8988T (cell line): ENCODE data around the gene HOXB7.

Source experiments
- DNase-seq: peaks from one replicate; pipeline ENCODE4 v3.0.0; 2011

The HOXB7 gene

DNA sequence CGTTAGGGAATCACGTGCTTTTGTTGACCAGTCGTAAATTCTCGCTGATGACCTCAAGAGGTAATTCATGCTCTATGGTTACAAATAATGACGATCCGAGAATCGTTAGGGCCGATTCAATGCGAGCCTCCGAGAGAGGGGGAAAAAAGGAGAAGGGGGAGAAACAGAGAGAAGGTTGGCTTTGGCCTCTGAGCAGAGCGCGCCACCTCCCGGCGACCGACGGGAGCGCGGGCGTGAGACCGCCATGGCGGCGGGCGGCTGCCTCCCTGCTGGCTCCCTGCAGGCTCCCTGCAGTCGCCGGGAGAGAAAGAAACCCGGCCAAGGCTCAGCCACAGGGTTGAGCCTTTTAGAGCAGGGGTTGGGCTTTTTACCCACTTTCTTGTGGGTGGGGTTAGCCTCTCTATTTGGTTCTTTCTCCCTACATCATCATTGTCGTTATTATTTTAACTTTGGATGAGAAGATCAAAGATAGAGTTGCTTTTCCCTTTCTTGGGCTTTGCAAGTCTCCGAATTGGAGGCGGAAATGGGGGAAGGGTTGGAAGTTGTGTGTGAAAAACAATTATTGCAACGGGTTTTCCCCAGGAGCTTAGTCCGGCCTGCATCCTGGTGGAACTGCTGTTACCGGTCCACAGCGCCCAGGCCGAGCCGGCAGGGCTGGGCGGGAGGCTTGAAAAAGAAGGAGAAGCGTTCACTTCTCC lies 16.8 kb downstream of the HOXB7 start:
- DNase-seq: peak; percentile 100

DNA sequence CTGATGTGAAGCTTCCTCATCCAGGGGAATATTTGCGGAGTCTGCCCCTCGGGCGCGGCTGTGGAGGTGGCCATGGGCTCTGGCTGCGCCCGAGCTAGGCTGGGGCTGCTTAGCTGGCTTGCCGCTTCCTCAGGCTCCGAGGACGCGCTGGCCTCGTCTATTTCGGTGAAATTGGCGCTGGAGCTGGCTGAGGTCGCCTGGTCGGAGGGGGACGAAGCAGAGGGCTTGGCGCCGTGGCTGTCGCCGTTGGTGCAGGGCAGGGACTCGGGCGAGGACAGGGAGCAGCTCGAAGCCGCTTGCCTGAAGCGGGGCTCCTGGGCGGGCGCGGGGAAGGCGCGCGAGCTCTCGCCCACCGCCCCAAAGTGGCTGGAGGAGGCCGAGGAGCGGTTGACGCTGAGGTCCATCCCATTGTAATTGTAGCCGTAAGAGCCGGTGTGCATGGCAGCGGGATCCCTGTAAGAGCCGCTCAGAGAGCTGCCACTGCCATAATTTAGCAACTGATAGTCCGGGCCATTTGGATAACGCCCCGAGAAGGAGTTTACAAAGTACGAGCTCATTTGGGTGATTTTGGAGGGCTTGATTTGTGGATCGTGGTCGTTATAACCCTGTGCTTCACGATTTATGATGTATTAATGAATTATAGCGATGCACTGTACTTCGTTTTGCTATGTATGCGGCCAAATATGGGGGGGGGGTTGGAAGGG lies 17.5 kb downstream of the HOXB7 start, which contains the start of gene HOXB5:
Gene HOXB5, minus strand, starts transcription at position 654 of the 704 bp plus-strand sequence. Its CDS starts 97 bp downstream, at position 557.
- no peak for DNase-seq

DNA sequence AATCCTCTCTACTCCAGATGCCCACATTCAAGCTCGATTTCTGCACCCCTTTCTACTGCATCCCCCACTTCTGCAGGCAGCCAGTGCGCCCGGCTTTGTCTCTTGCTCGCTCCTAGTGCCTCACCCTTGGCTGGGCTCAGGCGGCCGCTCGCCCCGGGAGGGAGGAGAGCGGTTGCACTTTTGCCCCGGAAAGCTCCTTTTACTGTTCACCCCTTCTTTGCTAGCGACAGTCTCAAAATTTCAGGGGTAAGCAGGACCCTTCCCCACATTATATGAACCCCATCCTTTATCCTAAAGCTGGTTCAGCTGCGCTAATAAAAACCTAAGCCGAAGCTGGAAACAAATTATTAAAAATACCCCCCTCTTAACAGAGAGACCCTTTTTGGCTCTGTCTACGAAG lies 18.2 kb downstream of the HOXB7 start:
- DNase-seq: no peak

DNA sequence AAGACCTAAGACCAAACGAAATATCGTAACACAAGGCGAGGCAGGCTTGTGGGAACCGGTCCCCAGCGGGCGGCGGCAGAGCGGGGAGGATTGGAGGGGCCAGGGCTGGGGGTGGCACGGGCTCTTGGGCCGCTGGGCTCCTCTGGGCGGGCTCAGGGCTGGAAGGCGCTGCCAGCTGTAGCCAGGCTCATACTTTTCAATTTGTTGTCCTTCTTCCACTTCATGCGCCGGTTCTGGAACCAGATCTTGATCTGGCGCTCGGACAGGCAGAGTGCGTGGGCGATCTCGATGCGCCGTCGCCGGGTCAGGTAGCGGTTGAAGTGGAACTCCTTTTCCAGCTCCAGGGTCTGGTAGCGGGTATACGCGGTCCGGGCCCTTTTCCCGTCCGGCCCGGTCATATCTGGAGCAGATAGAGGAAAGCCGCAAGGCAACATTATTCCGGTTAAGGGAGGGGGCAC lies 18.7 kb downstream of the HOXB7 start:
- no peak for DNase-seq

DNA sequence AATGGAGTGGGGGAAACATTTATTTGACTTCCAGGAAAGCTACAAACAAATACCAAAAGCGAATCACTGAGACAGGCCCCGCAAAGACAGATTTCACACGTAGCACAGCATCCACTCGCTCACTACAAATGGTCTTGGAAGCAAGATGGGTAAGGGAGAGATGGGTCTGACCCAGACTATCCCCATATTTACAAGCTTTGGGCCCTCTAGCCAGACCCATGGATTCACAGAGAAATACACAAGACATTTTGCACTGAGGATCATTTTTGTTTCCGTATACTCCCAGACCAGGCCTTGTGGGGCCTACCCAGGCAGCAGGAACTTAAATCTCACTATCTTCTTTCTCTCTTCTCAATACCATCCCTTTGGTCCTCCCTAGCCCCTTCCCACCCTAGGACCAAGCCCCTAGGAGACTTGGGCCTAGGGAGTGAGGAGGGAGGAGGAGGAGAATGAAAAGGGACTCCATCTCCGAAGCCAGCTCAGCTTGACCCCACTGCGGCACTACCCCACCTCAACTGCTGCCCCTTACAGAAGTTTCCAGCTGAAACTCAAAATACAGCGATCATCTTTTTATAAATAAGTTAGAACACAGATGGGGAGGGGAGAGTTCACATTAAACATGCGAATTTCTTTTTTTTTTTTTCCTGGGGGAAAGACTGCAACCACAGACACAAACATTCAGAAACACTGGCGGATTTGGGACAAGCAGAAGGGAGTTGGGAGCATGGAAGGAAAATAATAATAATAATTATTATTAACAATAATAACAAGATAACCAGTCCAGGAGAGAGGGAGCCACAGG lies 19.4 kb downstream of the HOXB7 start:
- no peak for DNase-seq

DNA sequence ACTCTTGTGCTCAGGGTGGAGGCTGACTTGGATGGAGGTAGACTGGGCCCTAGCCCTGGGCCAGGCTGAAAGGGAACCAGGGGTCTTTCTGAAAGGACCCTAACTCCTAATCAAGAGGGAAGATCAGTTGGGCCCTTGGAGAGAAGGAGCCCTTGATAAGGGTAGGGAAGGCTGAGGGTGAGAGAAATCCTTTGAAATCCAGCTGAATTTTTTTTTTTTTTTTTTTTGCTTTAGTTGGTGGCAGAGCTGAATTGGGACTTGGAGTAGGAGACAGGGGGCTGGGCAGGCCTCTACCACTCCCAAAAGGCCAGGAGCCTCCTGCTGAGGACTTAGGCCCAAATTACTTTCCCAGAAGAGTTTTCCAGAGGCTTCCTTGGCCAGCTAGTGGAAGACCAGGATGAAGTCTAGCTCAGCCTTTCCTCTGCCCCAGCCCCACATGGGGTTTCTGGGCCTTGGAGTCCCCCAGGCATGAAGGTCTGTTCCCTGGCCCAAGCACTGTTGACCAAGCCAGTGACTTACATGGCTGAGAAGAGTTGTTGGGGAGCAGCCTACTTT lies 20.1 kb downstream of the HOXB7 start:
- no peak for DNase-seq

DNA sequence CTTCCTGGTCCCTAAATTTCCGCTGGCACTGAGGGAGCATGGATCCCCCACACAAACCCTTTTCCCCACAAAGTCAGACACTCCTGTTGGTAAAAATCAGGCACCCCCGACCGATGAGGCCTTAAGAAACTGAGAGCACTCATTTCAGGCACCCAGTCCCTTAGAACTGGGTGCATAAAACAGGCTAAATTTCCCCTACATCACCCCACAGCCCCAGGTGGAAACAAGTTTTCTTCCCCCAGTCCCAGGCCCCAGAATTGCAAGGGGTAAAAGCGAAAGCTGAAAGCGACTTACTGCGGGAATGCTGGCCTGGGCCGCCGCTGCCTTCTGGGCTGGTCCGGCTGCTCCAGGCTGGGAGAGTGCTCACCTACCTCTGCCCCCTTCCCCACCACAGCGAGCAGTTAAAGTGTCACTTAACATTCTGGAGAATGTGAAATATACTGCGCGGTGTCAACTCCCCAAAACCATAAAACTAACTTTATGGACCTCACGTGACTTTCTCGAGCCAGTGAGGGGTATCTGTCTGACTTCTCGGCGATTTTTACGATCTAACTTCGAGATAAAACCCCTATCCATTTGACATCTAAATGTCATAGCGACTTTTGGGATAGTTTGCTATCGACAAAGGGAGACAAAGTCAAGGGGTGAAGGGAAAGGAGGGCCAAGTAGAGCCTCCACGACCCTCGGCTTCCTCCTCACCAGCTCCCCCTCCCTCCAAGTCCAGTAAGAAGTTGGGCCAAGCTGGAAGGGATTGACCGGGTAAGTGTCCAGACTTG lies 20.8 kb downstream of the HOXB7 start, which contains the start of gene HOXB3:
Gene HOXB3, minus strand, starts transcription at position 411 of the 776 bp plus-strand sequence. CDS start 37,767 bp downstream, outside the sequence.
- DNase-seq: no peak

DNA sequence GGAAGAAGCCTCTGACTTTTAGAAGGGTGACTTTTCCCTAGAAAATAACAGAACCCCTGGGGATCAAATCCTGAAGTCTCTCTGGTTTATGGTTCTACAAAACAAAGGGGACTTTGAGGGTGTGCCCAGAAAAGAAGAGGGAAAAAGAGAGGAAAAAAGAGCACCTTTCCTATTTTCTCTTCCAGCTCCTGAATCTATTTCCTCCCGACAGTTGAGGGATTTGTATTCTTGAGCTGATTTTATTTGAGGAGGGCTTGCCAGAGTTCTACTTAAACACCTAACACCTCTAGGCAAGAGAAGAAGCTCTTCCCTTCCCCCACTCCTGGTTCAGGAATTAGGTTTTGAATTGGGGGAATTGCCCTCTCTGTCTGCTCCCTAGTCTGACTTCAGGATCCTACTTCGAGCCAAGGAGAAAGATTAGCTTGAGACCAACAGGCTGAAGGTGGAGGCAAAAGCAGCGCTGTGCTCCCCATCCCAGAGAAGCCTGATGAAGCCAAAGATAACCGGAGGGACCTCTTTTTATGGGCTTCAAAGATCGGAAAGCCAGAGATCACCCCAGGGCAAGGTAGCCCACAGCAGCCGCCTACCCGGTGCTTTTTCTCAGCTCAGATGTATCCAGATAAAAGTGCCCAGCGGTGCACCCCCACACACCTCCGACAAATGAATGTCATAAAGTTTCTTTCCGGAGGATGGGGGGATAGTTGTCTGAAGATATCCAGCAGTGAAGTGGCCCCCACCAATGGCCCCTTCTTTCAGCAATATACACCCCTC lies 21.6 kb downstream of the HOXB7 start:
- no peak for DNase-seq

DNA sequence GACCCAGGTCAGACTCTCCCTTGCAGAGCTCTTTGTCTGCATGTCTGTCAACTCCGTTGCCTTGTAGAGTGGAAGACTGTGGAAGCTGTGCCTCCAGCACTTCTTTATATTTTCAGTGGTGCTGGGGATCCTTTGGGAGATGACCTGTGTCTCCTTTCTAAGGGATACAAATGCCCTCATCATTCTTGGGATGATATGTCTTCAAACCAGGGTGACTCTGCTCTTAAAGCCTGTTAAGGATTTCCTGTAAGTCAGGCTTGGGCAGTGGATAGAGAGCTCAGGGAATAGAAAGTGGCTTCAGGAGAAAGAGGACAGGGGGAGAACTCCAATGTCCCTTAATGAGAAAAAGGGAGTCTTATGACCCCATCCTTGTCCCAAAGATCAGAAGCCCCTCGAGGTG lies 22.3 kb downstream of the HOXB7 start:
- no peak for DNase-seq

DNA sequence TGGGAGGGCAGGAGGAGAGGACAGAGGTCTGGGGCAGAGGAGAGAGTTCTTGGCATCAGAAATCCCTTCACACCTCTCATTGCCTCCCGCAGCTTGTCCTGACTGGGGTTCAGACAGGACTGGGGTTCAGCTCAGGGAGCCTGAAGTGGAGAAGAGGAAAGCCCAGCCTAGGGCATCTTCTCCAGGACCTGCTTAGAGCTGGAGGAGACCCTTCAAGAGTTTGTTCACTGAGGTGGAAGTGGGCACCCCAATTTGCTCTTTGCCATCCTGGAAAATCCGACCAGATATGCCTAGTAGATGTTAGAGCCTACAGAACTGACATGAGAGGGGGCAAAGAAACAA lies 22.8 kb downstream of the HOXB7 start:
- DNase-seq: no peak

DNA sequence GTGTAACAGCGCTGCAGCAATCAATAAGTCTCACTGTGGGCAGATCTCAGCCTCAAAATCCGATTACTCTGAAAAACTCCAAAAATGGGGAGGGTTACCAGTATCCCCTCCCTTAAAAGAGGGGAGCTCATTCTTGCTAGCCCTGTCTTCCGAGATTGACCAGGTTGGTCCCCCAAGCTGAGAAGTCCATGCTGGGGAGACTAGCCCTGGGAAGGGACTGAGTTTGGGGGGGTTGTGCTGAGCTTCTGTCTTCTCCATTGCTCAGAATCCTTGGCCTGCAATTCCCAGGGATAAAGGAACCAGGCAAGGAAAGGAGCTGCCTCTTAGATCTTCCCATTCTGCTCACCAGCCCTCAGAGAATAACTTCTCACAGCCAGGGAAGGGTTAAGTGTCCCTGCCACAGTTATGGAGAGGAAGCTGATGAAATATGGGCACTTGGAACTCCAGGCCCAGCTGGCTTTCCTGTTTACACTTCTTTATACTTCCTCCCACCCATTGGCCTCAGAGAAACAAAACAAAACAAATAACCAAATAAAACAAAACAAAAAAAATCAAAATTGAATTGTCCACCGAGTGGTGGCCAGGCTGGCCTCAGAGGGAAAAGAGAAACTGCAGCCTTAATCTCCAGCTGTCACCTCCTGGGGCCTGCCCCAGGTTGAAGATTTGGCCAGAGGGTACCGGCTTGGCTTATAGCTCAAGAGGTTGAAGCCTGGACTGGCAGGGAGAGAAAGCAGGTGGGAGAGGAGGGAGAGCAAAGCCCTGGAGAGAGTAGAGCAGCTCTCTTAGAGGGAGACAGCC lies 23.3 kb downstream of the HOXB7 start:
- no peak for DNase-seq

DNA sequence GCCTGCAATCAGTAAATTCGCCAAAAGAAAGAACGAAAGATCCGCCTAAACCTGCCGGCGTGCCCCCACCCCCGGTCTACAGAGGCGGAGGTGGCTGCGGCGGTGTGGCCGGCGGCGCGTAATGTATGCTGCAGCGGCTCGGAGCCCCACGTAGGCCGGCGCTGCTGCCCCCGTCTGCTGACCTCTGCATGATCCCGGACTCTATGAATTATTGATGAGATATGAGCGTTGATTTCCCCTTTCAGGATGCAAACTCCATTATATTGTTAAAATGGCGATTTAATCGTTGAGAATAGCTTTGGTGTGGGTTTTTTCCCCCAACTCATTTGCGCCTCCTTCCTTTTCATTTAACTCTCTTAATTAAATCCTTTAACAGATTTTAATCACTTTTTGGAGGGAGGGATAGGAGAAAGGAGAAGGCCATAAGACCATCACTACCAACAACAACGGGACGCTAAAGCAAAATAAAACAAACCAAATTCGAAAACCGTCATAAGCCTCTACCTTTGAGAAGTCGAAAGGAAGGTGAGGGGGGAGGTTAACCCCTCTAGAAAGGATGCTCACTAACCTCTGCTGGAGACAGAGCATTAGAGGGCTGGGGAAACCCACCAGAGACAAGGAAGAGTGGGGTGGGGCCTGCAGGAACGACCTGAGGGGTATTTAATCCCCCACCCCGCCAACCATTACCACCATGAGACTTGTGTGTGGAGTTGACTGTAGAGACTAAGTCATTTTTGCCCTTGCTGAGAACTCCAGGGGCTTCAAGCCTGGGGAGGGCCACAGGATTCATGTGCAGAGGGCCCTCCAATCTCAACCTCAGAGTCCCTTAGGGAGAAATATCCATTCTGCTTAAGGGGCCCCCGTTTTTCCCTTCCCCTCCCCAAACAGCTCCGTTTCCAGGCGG lies 24.2 kb downstream of the HOXB7 start:
- no peak for DNase-seq

DNA sequence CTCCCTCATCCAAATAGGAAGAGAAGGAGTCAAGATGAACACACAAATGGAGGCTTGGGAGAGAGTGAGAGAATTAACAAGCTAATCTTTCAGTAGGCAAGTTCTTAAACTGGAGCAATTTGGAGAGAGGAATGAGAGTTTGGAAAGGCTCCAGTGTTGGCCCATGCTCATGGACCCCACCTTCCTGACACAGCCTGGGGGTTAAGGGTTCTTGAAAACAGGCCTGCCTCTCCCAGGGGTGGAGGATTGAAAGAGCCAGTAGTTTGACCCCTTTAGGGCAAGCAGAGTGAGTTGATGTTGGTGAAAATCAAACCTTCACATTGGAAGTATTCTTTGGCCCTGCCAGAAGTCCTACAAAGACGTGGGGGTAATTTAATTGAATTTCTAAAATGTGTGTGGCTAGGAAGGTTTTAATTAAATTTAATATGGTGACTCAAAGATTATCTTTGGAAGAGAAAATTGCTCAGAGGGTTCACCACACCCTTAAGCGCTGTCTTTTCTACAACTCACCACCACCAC lies 26.5 kb downstream of the HOXB7 start:
- DNase-seq: no peak

DNA sequence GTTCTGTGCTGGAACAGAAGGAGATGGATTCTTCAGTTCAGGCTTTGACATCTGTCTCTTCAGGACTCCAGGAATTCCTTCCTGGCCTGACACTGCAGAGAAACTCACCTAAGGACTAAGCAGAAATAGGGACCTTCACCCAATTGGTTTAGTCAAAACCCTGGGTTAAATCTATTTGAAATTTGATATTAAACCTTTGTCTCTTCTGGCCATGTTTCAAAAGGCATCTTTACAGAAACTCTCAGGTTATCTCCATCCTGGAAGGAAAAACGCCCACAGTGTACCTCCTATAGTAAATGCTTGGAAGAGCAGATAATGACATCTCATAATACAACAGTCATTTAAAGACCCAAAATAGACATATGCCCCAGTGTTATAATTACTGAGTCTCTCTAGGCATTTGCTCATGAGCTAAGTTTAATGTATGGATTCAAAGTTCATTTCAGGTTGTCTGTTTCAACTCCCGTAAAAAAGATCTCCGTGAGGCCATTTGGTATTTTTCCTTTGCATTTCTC lies 27.1 kb downstream of the HOXB7 start:
- no peak for DNase-seq

DNA sequence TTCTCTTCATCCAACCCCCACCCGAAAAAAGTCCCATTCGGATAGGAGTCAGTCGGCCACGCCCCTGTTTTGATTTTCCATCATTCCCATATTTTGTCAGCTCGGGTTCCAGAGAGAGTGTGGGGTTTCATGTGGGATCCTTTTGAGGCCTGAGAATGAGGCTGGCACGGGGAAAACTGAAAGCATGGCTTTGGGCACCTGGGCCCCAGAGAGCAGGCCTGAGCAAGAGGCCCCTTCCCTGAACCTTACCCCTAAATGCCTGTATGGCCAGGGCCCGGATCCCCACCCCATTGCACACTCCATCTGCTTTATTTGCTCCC lies 28.1 kb downstream of the HOXB7 start:
- no peak for DNase-seq

DNA sequence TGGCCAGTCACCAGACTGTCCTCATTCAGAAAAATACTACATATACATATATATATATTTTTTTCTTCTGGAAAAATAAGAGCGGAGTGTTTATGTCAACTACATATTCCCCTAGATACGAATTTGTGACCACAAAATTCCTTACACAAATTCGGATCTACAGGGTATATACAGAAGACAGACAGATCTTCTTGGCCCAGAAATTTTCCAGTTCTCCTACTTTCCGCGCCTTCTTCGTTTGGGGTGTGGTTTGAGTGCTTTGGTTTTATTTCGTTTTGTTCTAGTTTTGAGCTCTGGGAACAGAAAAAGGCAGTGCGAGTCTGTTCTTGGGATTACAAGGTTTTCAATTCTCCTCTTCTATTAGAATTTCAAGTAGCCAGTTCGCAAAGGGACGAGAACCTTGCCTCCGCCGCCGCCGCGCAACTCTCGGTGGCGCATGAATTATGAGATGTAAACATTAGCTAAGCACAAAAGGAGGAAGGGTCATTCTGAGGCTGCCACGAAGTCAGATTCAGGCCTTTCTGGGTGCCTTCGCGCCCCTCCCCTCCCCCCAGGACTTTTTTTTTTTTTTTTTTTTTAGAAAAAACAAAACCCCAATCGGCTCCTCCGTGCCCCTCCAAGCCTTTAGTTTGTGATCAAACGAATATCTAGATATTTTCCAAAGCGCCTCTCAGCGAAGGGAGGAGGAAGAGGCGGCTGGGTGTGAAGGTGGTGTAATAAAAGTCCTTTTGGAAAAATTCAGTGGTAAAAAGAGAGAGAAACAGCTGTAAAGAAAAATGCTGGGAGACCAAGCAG lies 30.9 kb downstream of the HOXB7 start:
- no peak for DNase-seq

DNA sequence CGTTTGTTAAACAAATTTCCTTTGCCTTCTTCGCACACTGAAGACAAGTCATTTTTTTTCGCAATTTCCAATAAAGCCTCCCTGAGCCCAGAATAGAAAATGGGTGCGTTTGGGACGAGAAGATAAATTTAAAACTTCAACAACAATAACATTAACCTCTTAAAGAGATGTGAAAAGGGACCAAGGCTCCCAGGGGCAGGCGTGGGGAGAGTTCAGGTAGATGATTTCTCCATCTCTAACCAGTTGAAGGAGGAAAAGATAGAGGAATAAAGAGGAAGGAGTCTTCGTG lies 31.4 kb downstream of the HOXB7 start:
- DNase-seq: no peak

DNA sequence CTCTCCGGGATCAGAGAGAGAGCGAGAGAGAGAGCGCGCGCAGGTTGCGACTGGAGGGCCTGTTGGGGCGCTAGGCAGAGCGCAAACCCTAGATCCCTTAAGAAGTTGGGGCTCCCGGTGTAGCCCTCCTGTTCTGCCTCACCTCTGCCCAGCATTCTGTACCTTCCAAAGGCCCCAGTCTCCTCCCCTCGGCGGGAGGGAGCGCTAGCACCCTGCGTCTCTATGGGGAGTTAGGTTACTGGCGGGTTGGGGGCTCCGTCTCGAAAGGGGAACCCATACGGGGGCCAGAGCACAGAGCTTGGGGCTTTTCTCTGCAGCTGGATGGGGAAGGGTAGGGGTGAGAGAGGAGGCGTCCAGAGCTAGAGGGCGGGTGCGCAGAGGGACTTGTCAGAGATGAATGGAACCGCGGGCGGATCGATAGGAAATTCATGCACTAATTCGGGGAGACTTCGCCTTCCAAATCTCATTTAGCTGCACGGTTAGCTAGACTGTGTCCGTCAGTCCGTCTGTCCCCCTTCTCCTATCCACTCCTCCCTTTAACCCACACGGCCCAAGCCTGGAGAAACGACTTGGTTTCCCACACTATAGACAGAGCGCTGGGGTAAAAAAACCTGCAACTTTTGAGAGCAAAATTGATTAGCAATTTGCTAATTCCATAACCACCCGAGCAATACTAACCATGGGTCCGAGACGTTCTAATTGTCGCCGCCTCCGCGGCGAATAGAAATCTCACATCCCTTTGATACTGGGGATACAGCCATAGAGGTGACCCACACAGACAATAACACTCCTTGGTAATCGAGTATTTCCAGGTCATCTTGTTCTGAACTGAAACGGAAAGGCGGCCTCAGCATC lies 32.0 kb downstream of the HOXB7 start:
- no peak for DNase-seq
